Keratinocyte (primary cell): ENCODE results near the gene ITGAX. TPM values are rescaled to one million over a fixed set of nuclear protein-coding genes. Genes with fewer than 3 reads are reported as not detected.

Experiments used
- DNase-seq: peaks from one replicate; pipeline ENCODE4 v3.0.0-alpha.2; 2011; ENCODE audit warnings: low read depth, missing footprints, low spot score
- FAIRE-seq: peaks from 2 replicates; lab custom pipeline; 2011; peaks lifted over from hg19 to GRCh38; lab: Jason Lieb, UNC
- H2AFZ ChIP-seq: 2 replicates; pipeline ENCODE4 v1.6.0; 2012; ENCODE audit warnings: low read length, control low read depth, inconsistent platforms; ENCODE audit not compliant: control insufficient read depth
- H3K27ac ChIP-seq: 2 replicates; pipeline ENCODE4 v1.5.1; 2011; ENCODE audit warnings: low read length; ENCODE audit not compliant: control insufficient read depth, insufficient read depth
- H3K27me3 ChIP-seq: 3 replicates; pipeline ENCODE4 v1.6.0; 2011; ENCODE audit warnings: low read length; ENCODE audit not compliant: control insufficient read depth, insufficient read depth; ENCODE audit errors: extremely low read depth
- H3K36me3 ChIP-seq, 2 experiments: 2 replicates in 1 of 2; 3 replicates in 1 of 2; pipeline ENCODE4 v1.5.1; 2011; ENCODE audit warnings: low read length in 2 of 2, mild to moderate bottlenecking in 1 of 2; ENCODE audit not compliant: control insufficient read depth in 2 of 2, insufficient read depth in 2 of 2; ENCODE audit errors: extremely low read depth in 1 of 2
- H3K4me1 ChIP-seq: 3 replicates; pipeline ENCODE4 v1.5.1; 2011; ENCODE audit warnings: low read length; ENCODE audit not compliant: control insufficient read depth, insufficient read depth; ENCODE audit errors: extremely low read depth
- H3K4me2 ChIP-seq: 3 replicates; pipeline ENCODE4 v1.6.0; 2011; ENCODE audit warnings: low read depth, low read length; ENCODE audit not compliant: control insufficient read depth, insufficient read depth; ENCODE audit errors: extremely low read depth
- H3K4me3 ChIP-seq, 3 experiments: fragments of 200-600 bp in 1 of 3; sonication (generic) in 1 of 3; 2 replicates in 2 of 3; 3 replicates in 1 of 3; pipeline ENCODE4 v1.5.1; 2011 to 2016; ENCODE audit warnings: low read length in 3 of 3, mild to moderate bottlenecking in 3 of 3, control low read depth in 2 of 3, inconsistent platforms in 1 of 3, low read depth in 1 of 3, mixed read lengths in 1 of 3, mixed run types in 1 of 3, moderate library complexity in 1 of 3; ENCODE audit not compliant: control insufficient read depth in 2 of 3, insufficient read depth in 2 of 3; ENCODE audit errors: extremely low read depth in 1 of 3
- H3K79me2 ChIP-seq: 2 replicates; pipeline ENCODE4 v1.6.0; 2012; ENCODE audit warnings: low read length; ENCODE audit not compliant: control insufficient read depth, insufficient read depth
- H3K9ac ChIP-seq: 3 replicates; pipeline ENCODE4 v1.6.0; 2011; ENCODE audit warnings: low read length; ENCODE audit not compliant: control insufficient read depth, insufficient read depth; ENCODE audit errors: extremely low read depth
- H3K9me1 ChIP-seq: 3 replicates; pipeline ENCODE4 v1.6.0; 2011; ENCODE audit warnings: low read length; ENCODE audit not compliant: control insufficient read depth, insufficient read depth; ENCODE audit errors: extremely low read depth
- H3K9me3 ChIP-seq: 2 replicates; pipeline ENCODE4 v1.5.1; 2012; ENCODE audit warnings: low read depth, low read length; ENCODE audit not compliant: control insufficient read depth
- H4K20me1 ChIP-seq: 3 replicates; pipeline ENCODE4 v1.6.0; 2011; ENCODE audit warnings: low read length; ENCODE audit not compliant: control insufficient read depth, insufficient read depth; ENCODE audit errors: extremely low read depth
- CTCF ChIP-seq, 3 experiments: IDR thresholded peaks in 1 of 3; conservative IDR thresholded peaks in 1 of 3; optimal IDR thresholded peaks in 1 of 3; 2 replicates in 2 of 3; 3 replicates in 1 of 3; pipeline versions ENCODE3 to v1.5.1; 2011; ENCODE audit warnings: low read length in 3 of 3, mild to moderate bottlenecking in 3 of 3, moderate library complexity in 2 of 3, control low read depth in 1 of 3, inconsistent platforms in 1 of 3; ENCODE audit not compliant: insufficient read depth in 2 of 3; ENCODE audit errors: extremely low read depth in 1 of 3
- EZH2 ChIP-seq: IDR thresholded peaks from one replicate; pipeline ENCODE4 v1.6.1; 2012; ENCODE audit warnings: inconsistent platforms, mild to moderate bottlenecking, low read length, moderate library complexity
- dilution Hi-C: fragments of 300-500 bp; cut with MboI; formaldehyde crosslinking; loops from one replicate; pipeline ENCODE4 v1.7.0; 2020; ENCODE audit warnings: low sequenced_read_pairs; ENCODE audit not compliant: extremely low pct_ligation_motif_present
- polyA plus RNA-seq, 5 experiments: library from polyadenylated mRNA; depleted of rRNA in 3 of 5; stranded (reverse) in 3 of 5; stranded (forward) in 1 of 5; unstranded in 1 of 5; fragments of >200 nt; gene quantifications; 1 replicate in 1 of 5; 2 replicates in 3 of 5; 3 replicates in 1 of 5; pipeline versions ENCODE4 v1.2.1 to v1.2.3, GENCODE V29; 2011 to 2012; ENCODE audit warnings: missing spikeins in 2 of 5, low read depth in 1 of 5, low replicate concordance in 1 of 5

Gene ITGAX
- polyA plus RNA-seq, 1 donor (not counting 4 experiments of a cell fraction or from before 2014, with no cell fraction given) = 0.04 TPM

- TF ChIP-seq CTCF (optimal IDR thresholded peaks at IDR 0.05 in 1 of 3, IDR thresholded peaks at IDR 0.05 in 1 of 3, conservative IDR thresholded peaks at IDR 0.05 in 1 of 3; ENCODE audit: extremely low read depth in 1 of 3, insufficient read depth in 2 of 3, low read length in 3 of 3) (no peak), EZH2 (no peak)
- H3K36me3 ChIP-seq = no peaks in the 10 kb centered on the region
- DNase-seq (no peak), FAIRE-seq (no peak)
- no peak overlapping the region for H3K27ac ChIP-seq
- no peaks in the 10 kb centered on the region for H4K20me1 ChIP-seq
- H3K79me2 ChIP-seq = no peaks in the 10 kb centered on the region
- H3K9ac ChIP-seq = no peak overlapping the region
- H2AFZ ChIP-seq = no peak overlapping the region
- H3K9me3 ChIP-seq = no peaks in the 10 kb centered on the region
- no peaks in the 10 kb centered on the region for H3K9me1 ChIP-seq
- dilution Hi-C loops = no loop called here
- H3K27me3 ChIP-seq = no peaks in the 10 kb centered on the region
- no peak overlapping the region for H3K4me2 ChIP-seq
- peaks cover 8% of the 10 kb centered on the region for H3K4me1 ChIP-seq
- no peak overlapping the region for H3K4me3 ChIP-seq
Measured at GRCh38 chr16:31385680-31386079, 30.7 kb downstream of the ITGAX start.

GRCh38 chr16:31386157-31386984 is 31.4 kb downstream of the ITGAX start:
- no peaks in the 10 kb centered on the region for H3K27me3 ChIP-seq
- FAIRE-seq (no peak), DNase-seq (no peak)
- no peak overlapping the region for H2AFZ ChIP-seq
- H3K4me3 ChIP-seq = no peak overlapping the region
- H3K9me1 ChIP-seq = no peaks in the 10 kb centered on the region
- no peaks in the 10 kb centered on the region for H3K36me3 ChIP-seq
- H3K9me3 ChIP-seq = no peaks in the 10 kb centered on the region
- H3K79me2 ChIP-seq = no peaks in the 10 kb centered on the region
- TF ChIP-seq EZH2 (no peak), CTCF (optimal IDR thresholded peaks at IDR 0.05 in 1 of 3, IDR thresholded peaks at IDR 0.05 in 1 of 3, conservative IDR thresholded peaks at IDR 0.05 in 1 of 3; ENCODE audit: extremely low read depth in 1 of 3, insufficient read depth in 2 of 3, low read length in 3 of 3) (no peak)
- no peaks in the 10 kb centered on the region for H4K20me1 ChIP-seq
- no peak overlapping the region for H3K27ac ChIP-seq
- H3K9ac ChIP-seq = no peak overlapping the region
- peaks cover 8% of the 10 kb centered on the region for H3K4me1 ChIP-seq
- no peak overlapping the region for H3K4me2 ChIP-seq
- dilution Hi-C loops = no loop called here
